ENCODE data around the gene TEAD1. TPM values are rescaled to one million over a fixed set of nuclear protein-coding genes. Genes with fewer than 3 reads are reported as not detected.

TEAD1 gene
- total and polyA plus RNA-seq, 10 of the 15 experiments (the other 5 are each of a cell fraction or from before 2014, with no cell fraction given) = 0.01 to 0.59 (median 0.04) TPM; not detected in 6

GRCh38 chr11:12728417-12728816, 54.2 kb downstream of the TEAD1 start:
- FAIRE-seq = no peak
- H3K79me2 ChIP-seq (ENCODE audit: control insufficient read depth, insufficient read depth, low read length) = no peaks in the 10 kb centered on the region
- no TSS peak for BruUV-seq (replicated peaks)

More at GRCh38 chr11:12728417-12728816, 54.2 kb downstream of the TEAD1 start:
- ChIA-PET CTCF (no interaction called here), POLR2A (no interaction called here), SMC1A (ENCODE audit: uncharacterized antibody, unreplicated experiment) (no interaction called here), RAD21 (ENCODE audit: unreplicated experiment) (no interaction called here)
- Histone ChIP-seq H3K9ac (ENCODE audit: control insufficient read depth, insufficient read depth, low read length) (no peak overlapping the region), H3K27ac (ENCODE audit: control insufficient read depth, insufficient read depth) (no peak overlapping the region), H3K9me3 (replicated peaks; ENCODE audit: control insufficient read depth, insufficient read depth, low read length) (no peaks in the 10 kb centered on the region; the same call in 2 of the 3 replicates), H3K4me2 (ENCODE audit: control insufficient read depth, insufficient read depth) (no peak overlapping the region), H3K27me3 (replicated peaks in 1 of 2; ENCODE audit: control insufficient read depth in 2 of 2, insufficient read depth in 2 of 2, low read length in 1 of 2) (peaks cover 0 to 4% of the 10 kb centered on the region in 2 experiments; a peak in 2 of 4 replicates), H2AFZ (ENCODE audit: control insufficient read depth, low read depth, low read length) (no peak overlapping the region), H4K20me1 (ENCODE audit: control insufficient read depth, insufficient read depth) (no peaks in the 10 kb centered on the region), H3K4me1 (ENCODE audit: control insufficient read depth, insufficient read depth, low read length) (no peaks in the 10 kb centered on the region), H3K4me3 (no peak overlapping the region), H3K36me3 (ENCODE audit: control insufficient read depth in 2 of 2, insufficient read depth in 2 of 2, low read length in 1 of 2) (no peaks in the 10 kb centered on the region)
- intact Hi-C loops (cut with micrococcal nuclease; ENCODE audit: unreplicated experiment) = no loop called here
- 47% methylated on average over 4 of the region's 4 CpGs for WGBS (ENCODE audit: insufficient coverage, insufficient replicate concordance, low lambda C conversion rate, missing lambda C conversion rate)
- TF ChIP-seq CTCF (IDR thresholded peaks at IDR 0.05 in 2 of 3, conservative IDR thresholded peaks at IDR 0.05 in 1 of 3; ENCODE audit: control insufficient read depth in 2 of 3, extremely low read depth in 1 of 3, insufficient read depth in 1 of 3, low read depth in 3 of 3, low read length in 3 of 3) = no peak
- TF ChIP-seq IKZF1 (conservative IDR thresholded peaks at IDR 0.05) = no peak
- no peak for TF ChIP-seq ELK1 (IDR thresholded peaks at IDR 0.05; ENCODE audit: low read depth, low read length)
- no peak for TF ChIP-seq SUPT20H (IDR thresholded peaks at IDR 0.05; ENCODE audit: borderline replicate concordance, control insufficient read depth, low read depth, low read length)
- no peak for TF ChIP-seq CHD2 (IDR thresholded peaks at IDR 0.05; ENCODE audit: borderline replicate concordance, low read depth, low read length)
- no peak for TF ChIP-seq POLR2AphosphoS2 (IDR thresholded peaks at IDR 0.05; ENCODE audit: low read depth, low read length)
- TF ChIP-seq SMARCA5 (IDR thresholded peaks at IDR 0.05) = no peak
- no peak for TF ChIP-seq ZBTB33 (IDR thresholded peaks at IDR 0.05)
- TF ChIP-seq EZH2 (IDR thresholded peaks at IDR 0.05; ENCODE audit: borderline replicate concordance, control insufficient read depth, low read depth, low read length) = no peak
- no peak for TF ChIP-seq IRF4 (IDR thresholded peaks at IDR 0.05; ENCODE audit: low read depth, low read length)
- no peak for ATAC-seq
- in situ Hi-C loops (cut with MboI) = no loop called here
- DNase-seq (ENCODE audit: low read depth, low spot score) = no peak
